Stimulated activated CD8-positive, alpha-beta memory T cell treated with anti-CD3 and anti-CD28 coated beads, Interleukin-15, amount 100 ng/mL, for 4 hours (primary cell): ENCODE data around the gene TMEM271.

Experiments used
- DNase-seq, 2 donors: peaks; one replicate each; pipeline ENCODE4 v3.0.0-alpha.2; 2020; ENCODE audit warnings: low read depth in 2 of 2

Gene TMEM271

GRCh38 chr4:576245-576821, at the start of gene TMEM271:
TMEM271 (minus strand) TSS chr4:576295; CDS start chr4:576062, 233 bp downstream.
- no peak for DNase-seq

GRCh38 chr4:625631-626161, 49.6 kb upstream of the TMEM271 start:
- DNase-seq, result no peak

- DNase-seq, result no peak
These were observed 48.9 kb upstream of the TMEM271 start, which contains the start of gene PDE6B for GRCh38 chr4:624705-625590. PDE6B (plus strand) TSS chr4:625573; CDS start chr4:625627, 54 bp downstream.

GRCh38 chr4:623914-624566, 47.9 kb upstream of the TMEM271 start:
- no peak for DNase-seq

- DNase-seq, result no peak
These were observed 47.2 kb upstream of the TMEM271 start for GRCh38 chr4:622996-623913.

GRCh38 chr4:622071-622995, 46.2 kb upstream of the TMEM271 start:
- no peak for DNase-seq

GRCh38 chr4:621296-622070, 45.4 kb upstream of the TMEM271 start:
- DNase-seq, result no peak

GRCh38 chr4:620851-621261, 44.8 kb upstream of the TMEM271 start:
- no peak for DNase-seq

GRCh38 chr4:620201-620600, 44.1 kb upstream of the TMEM271 start:
- DNase-seq, result no peak

- DNase-seq, result no peak
These were observed 41.8 kb upstream of the TMEM271 start for GRCh38 chr4:617644-618641.

GRCh38 chr4:616911-617643, 41.0 kb upstream of the TMEM271 start:
- DNase-seq, result no peak

GRCh38 chr4:616091-616490, 40.0 kb upstream of the TMEM271 start:
- no peak for DNase-seq

- no peak for DNase-seq
These were observed 37.0 kb upstream of the TMEM271 start for GRCh38 chr4:613126-613525.

GRCh38 chr4:612749-613125, 36.6 kb upstream of the TMEM271 start:
- DNase-seq, result no peak

GRCh38 chr4:612052-612748, 36.1 kb upstream of the TMEM271 start:
- no peak for DNase-seq

- no peak for DNase-seq
These were observed 34.5 kb upstream of the TMEM271 start for GRCh38 chr4:610411-611261.
